HepG2 (cell line): Measurements from ENCODE around the gene GRAMD1A. TPM values are rescaled to one million over a fixed set of nuclear protein-coding genes. Genes with fewer than 3 reads are reported as not detected.
A peak's percentile ranks its signal among the peaks of the same experiment; 100 is the strongest.

Experiments
- ATAC-seq: fragments of 200-7000 bp; cut with Tn5 transposase; 3 replicates; pipeline ENCODE4 v1.9.1; 2020; ENCODE audit warnings: mild to moderate bottlenecking, moderate library complexity
- BruUV-seq: library from RNA; stranded (reverse); fragments of 400-500 nt; replicated peaks from 2 replicates; lab custom pipeline; 2021; lab: Mats Ljungman, UMichigan
- CTCF ChIA-PET: fragments of 300-600 bp; formaldehyde crosslinking; extraction: SDS; loops from one replicate; lab custom pipeline; 2021; ENCODE audit warnings: low total read pairs, inconsistent platforms, low intra/inter-chr PET ratio; lab: Yijun Ruan, JAX
- POLR2A ChIA-PET: fragments of 350-600 bp; sonication (Branson Sonifier 250); formaldehyde crosslinking; loops from one replicate; lab custom pipeline; 2020; ENCODE audit warnings: antibody characterized with exemption, inconsistent platforms; lab: Yijun Ruan, JAX
- DNase-seq: peaks from one replicate; pipeline ENCODE4 v3.0.0-alpha.2; 2015; ENCODE audit warnings: low spot score
- FAIRE-seq: peaks from 3 replicates; lab custom pipeline; 2011; peaks lifted over from hg19 to GRCh38; lab: Jason Lieb, UNC
- H2AFZ ChIP-seq: one replicate; pipeline ENCODE4 v1.6.1; 2011; ENCODE audit warnings: low read length, inconsistent platforms
- H3K27ac ChIP-seq: fragments of 300-600 bp; 3 replicates; pipeline ENCODE4 v1.8.0; 2011; ENCODE audit warnings: mixed run types, mild to moderate bottlenecking, mixed read lengths, low read length, inconsistent platforms; ENCODE audit not compliant: insufficient read depth; ENCODE audit errors: extremely low read length
- H3K27me3 ChIP-seq, 2 experiments: fragments of 200-600 bp in 1 of 2; 2 replicates in 1 of 2; 3 replicates in 1 of 2; pipeline versions ENCODE4 v1.6.0 to v1.8.0; 2011; ENCODE audit warnings: low read length in 2 of 2, mild to moderate bottlenecking in 2 of 2, moderate library complexity in 2 of 2, inconsistent platforms in 1 of 2; ENCODE audit not compliant: insufficient read depth in 2 of 2, control insufficient read depth in 1 of 2
- H3K36me3 ChIP-seq, 2 experiments: fragments of 200-600 bp in 1 of 2; replicated peaks in 1 of 2; 2 replicates in 1 of 2; 3 replicates in 1 of 2; pipeline versions ENCODE4 v1.5.1 to v1.8.0; 2011; ENCODE audit warnings: low read length in 2 of 2, inconsistent platforms in 1 of 2; ENCODE audit not compliant: insufficient read depth in 2 of 2, control insufficient read depth in 1 of 2
- H3K4me1 ChIP-seq: 2 replicates; pipeline ENCODE4 v1.5.1; 2012; ENCODE audit warnings: low read length, inconsistent platforms; ENCODE audit not compliant: insufficient read depth
- H3K4me2 ChIP-seq: 2 replicates; pipeline ENCODE4 v1.6.0; 2011; ENCODE audit warnings: low read depth, low read length, inconsistent platforms
- H3K4me3 ChIP-seq, 3 experiments: fragments of 200-600 bp in 1 of 3; sonication (generic), shearing (Covaris generic) in 1 of 3; replicated peaks in 1 of 3; 2 replicates each; pipeline ENCODE4 v1.5.1; 2011 to 2016; ENCODE audit warnings: low read length in 3 of 3, inconsistent platforms in 2 of 3, low read depth in 2 of 3, mild to moderate bottlenecking in 2 of 3, control low read depth in 1 of 3, mixed read lengths in 1 of 3; ENCODE audit not compliant: insufficient read depth in 1 of 3
- H3K79me2 ChIP-seq: one replicate; pipeline ENCODE4 v1.6.1; 2011; ENCODE audit warnings: low read length, inconsistent platforms; ENCODE audit not compliant: insufficient read depth
- H3K9ac ChIP-seq: 2 replicates; pipeline ENCODE4 v1.6.0; 2011; ENCODE audit warnings: mild to moderate bottlenecking, low read depth, low read length, inconsistent platforms; ENCODE audit not compliant: insufficient read depth
- H3K9me3 ChIP-seq: 2 replicates; pipeline ENCODE4 v1.5.1; 2012; ENCODE audit warnings: mild to moderate bottlenecking, low read length
- H4K20me1 ChIP-seq: 2 replicates; pipeline ENCODE4 v1.6.0; 2011; ENCODE audit warnings: inconsistent platforms, mild to moderate bottlenecking, low read length, moderate library complexity; ENCODE audit not compliant: insufficient read depth
- AGO1 ChIP-seq: fragments of 200-400 bp; formaldehyde crosslinking; IDR thresholded peaks from 2 replicates; pipeline ENCODE4 v1.6.1; 2017; ENCODE audit warnings: mild to moderate bottlenecking, low read depth, low read length, moderate library complexity; ENCODE audit not compliant: poor library complexity, severe bottlenecking
- CREB1 ChIP-seq, 2 experiments: fragments of 450-650 bp in 1 of 2; IDR thresholded peaks; 2 replicates each; pipeline ENCODE4 v1.6.1; 2016 to 2017; ENCODE audit warnings: control low read depth in 1 of 2, mild to moderate bottlenecking in 1 of 2, missing compliant biosample characterization in 1 of 2, missing genetic modification characterization in 1 of 2
- GZF1 ChIP-seq: sonication (generic); formaldehyde crosslinking; IDR thresholded peaks from 2 replicates; pipeline ENCODE4 v1.5.1; 2020; ENCODE audit warnings: mild to moderate bottlenecking, missing genetic modification reagents
- HNRNPL ChIP-seq: fragments of 200-400 bp; formaldehyde crosslinking; IDR thresholded peaks from 2 replicates; pipeline ENCODE4 v1.6.1; 2017; ENCODE audit warnings: mild to moderate bottlenecking, low read depth, low read length
- POLR2A ChIP-seq, 2 experiments: IDR thresholded peaks; 2 replicates each; pipeline ENCODE4 v1.6.1; 2011; ENCODE audit warnings: low read depth in 2 of 2, low read length in 2 of 2, mild to moderate bottlenecking in 1 of 2, moderate library complexity in 1 of 2; ENCODE audit not compliant: insufficient read depth in 1 of 2
- POLR2G ChIP-seq: fragments of 200-400 bp; formaldehyde crosslinking; IDR thresholded peaks from 2 replicates; pipeline ENCODE4 v1.6.1; 2018; ENCODE audit warnings: mild to moderate bottlenecking, low read depth, low read length, moderate library complexity
- RBFOX2 ChIP-seq: fragments of 200-400 bp; formaldehyde crosslinking; IDR thresholded peaks from 2 replicates; pipeline ENCODE4 v1.6.1; 2017; ENCODE audit warnings: low read depth, mild to moderate bottlenecking, low read length
- TGIF2 ChIP-seq: IDR thresholded peaks from 2 replicates; pipeline ENCODE4 v1.6.1; 2016; ENCODE audit warnings: control low read depth, missing compliant biosample characterization
- TIGD3 ChIP-seq: sonication (generic); formaldehyde crosslinking; IDR thresholded peaks from 2 replicates; pipeline ENCODE4 v1.5.1; 2020; ENCODE audit warnings: mild to moderate bottlenecking, missing genetic modification reagents, borderline replicate concordance
- TRIM24 ChIP-seq: sonication (generic); formaldehyde crosslinking; IDR thresholded peaks from 2 replicates; pipeline ENCODE4 v1.8.0; 2022; ENCODE audit warnings: mild to moderate bottlenecking, missing genetic modification reagents
- ZNF329 ChIP-seq: sonication (generic); formaldehyde crosslinking; IDR thresholded peaks from 2 replicates; pipeline ENCODE4 v1.9.0; 2021; ENCODE audit warnings: low read depth, mild to moderate bottlenecking, missing genetic modification reagents
- ZNF616 ChIP-seq: sonication (generic); formaldehyde crosslinking; IDR thresholded peaks from 2 replicates; pipeline ENCODE4 v1.5.0; 2020; ENCODE audit warnings: low read depth, mild to moderate bottlenecking, missing genetic modification reagents
- ZNF740 ChIP-seq: sonication (generic); formaldehyde crosslinking; IDR thresholded peaks from 2 replicates; pipeline ENCODE4 v1.4.0; 2020; ENCODE audit warnings: missing genetic modification reagents
- WGBS: methylation state at CpG from one replicate; pipeline ENCODE4 v1.1.6; 2017; ENCODE audit warnings: low lambda C conversion rate; 5-methylcytosine and 5-hydroxymethylcytosine counted together
- in situ Hi-C: cut with HindIII; loops from 2 replicates; pipeline ENCODE4 v1.10.0; 2017; ENCODE audit warnings: low pct_unique_long_range_greater_than_20kb; ENCODE audit not compliant: extremely low pct_ligation_motif_present
- intact Hi-C: fragments of 100-400 bp; cut with micrococcal nuclease; formaldehyde crosslinking; loops from one replicate; pipeline ENCODE4 v1.10.0; 2022; ENCODE audit not compliant: unreplicated experiment
- polyA plus RNA-seq, 8 experiments: library from polyadenylated mRNA; depleted of rRNA in 3 of 8; stranded (reverse) in 7 of 8; unstranded in 1 of 8; fragments of >200 nt; fragmentation: Illumina TruSeq in 4 of 8; extraction: Trizol in 4 of 8; gene quantifications; 2 replicates each; pipeline versions ENCODE4 v1.2.1 to v1.2.3, GENCODE V29; 2011 to 2016; ENCODE audit warnings: low read depth in 4 of 8, missing spikeins in 1 of 8, mixed read lengths in 1 of 8; ENCODE audit not compliant: insufficient read depth in 1 of 8
- total RNA-seq, 5 experiments: library from RNA; depleted of rRNA; stranded (reverse); fragments of >200 nt; fragmentation: Illumina TruSeq; extraction: Trizol; gene quantifications; 2 replicates each; pipeline ENCODE4 v1.2.3, GENCODE V29; 2016; ENCODE audit warnings: low read depth in 1 of 5

The GRAMD1A gene
- total and polyA plus RNA-seq, 2 of the 13 experiments (the other 11 are each of a cell fraction or from before 2014, with no cell fraction given), result 14.7 to 181 TPM

- FAIRE-seq, result no peak
- Histone ChIP-seq H3K9me3 (no peaks in the 10 kb centered on the region), H3K4me3 (no peak overlapping the region), H3K4me1 (peaks cover 50% of the 10 kb centered on the region), H3K27me3 (no peaks in the 10 kb centered on the region), H2AFZ (no peak overlapping the region), H3K79me2 (peaks cover 57% of the 10 kb centered on the region), H3K9ac (no peak overlapping the region), H3K4me2 (no peak overlapping the region), H4K20me1 (peaks cover 67% of the 10 kb centered on the region), H3K27ac (no peak overlapping the region), H3K36me3 (peaks cover 18 to 35% of the 10 kb centered on the region in 2 experiments)
- intact Hi-C loops (no loop called here), in situ Hi-C loops (no loop called here)
- DNase-seq, result no peak
- ATAC-seq, result no peak
- TF ChIP-seq RBFOX2 (peak; percentile 44; the same call in 1 of the 2 replicates), HNRNPL (0 out of 2 replicates have a peak, but pooled peaks have one; percentile 8), AGO1 (no peak), POLR2G (no peak), ZNF329 (CRISPR knock-in tag) (no peak)
- WGBS, result 93% methylated on average over 3 of the region's 5 CpGs
- BruUV-seq, result no TSS peak
- ChIA-PET POLR2A (interaction anchor here (0.6 kb wide), 1 partner anchor 217 kb away, joined by 5 read pairs; no protein-coding TSS in a partner anchor), CTCF (no interaction called here)
Observed at GRCh38 chr19:35046461-35046860, 46.3 kb downstream of the GRAMD1A start.

DNA sequence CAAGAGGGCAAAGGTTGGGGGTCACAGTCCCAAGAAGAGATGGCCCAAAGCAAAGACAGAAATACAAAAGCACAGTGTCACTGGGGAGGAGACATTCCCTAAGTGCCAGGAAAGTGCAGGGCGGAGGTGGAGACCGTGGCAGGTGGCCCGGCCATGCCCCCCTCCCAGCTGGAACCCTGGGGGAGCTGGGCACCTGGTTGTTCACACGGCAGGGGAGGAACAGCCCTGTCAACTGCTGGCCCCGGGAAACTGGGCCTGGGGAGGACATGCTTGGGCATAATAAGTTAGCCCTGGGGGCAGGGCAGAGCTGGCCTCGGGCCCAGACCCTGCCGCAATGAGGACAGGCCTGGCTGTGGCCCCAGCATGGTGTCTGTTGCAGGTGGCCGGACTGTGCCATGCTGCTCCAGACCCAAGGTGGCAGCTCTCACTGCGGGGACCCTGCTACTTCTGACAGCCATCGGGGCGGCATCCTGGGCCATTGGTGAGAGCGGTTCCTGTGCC lies 48.8 kb downstream of the GRAMD1A start:
- ChIA-PET POLR2A (no interaction called here), CTCF (no interaction called here)
- Histone ChIP-seq H3K36me3 (peaks cover 23 to 47% of the 10 kb centered on the region in 2 experiments), H3K4me3 (no peak overlapping the region), H3K9me3 (no peaks in the 10 kb centered on the region), H4K20me1 (peaks cover 61% of the 10 kb centered on the region), H3K27me3 (no peaks in the 10 kb centered on the region), H3K27ac (no peak overlapping the region), H3K4me1 (peaks cover 34% of the 10 kb centered on the region), H3K4me2 (no peak overlapping the region), H2AFZ (no peak overlapping the region), H3K79me2 (peaks cover 34% of the 10 kb centered on the region), H3K9ac (no peak overlapping the region)
- no peak; the same call in 2 of the 3 replicates for ATAC-seq
- BruUV-seq, result no TSS peak
- in situ Hi-C loops (no loop called here), intact Hi-C loops (no loop called here)
- no peak for FAIRE-seq
- WGBS, result 100% methylated on average over 3 of the region's 12 CpGs
- no peak for DNase-seq
- TF ChIP-seq TRIM24, result no peak
- no peak for TF ChIP-seq ZNF740 (CRISPR knock-in tag)
- TF ChIP-seq ZNF616, result no peak
- peak in 1 of 2 experiments; percentile 40; a peak in 1 of 4 replicates for TF ChIP-seq POLR2A (IDR thresholded peaks at IDR 0.05; ENCODE audit: insufficient read depth in 1 of 2, low read depth in 2 of 2, low read length in 2 of 2)
- TF ChIP-seq CREB1 (IDR thresholded peaks at IDR 0.05), result no peak
- no peak for TF ChIP-seq CREB1 (CRISPR knock-in tag; IDR thresholded peaks at IDR 0.05)
- no peak for TF ChIP-seq GZF1
- TF ChIP-seq TIGD3 (CRISPR knock-in tag), result no peak
- no peak for TF ChIP-seq TGIF2 (CRISPR knock-in tag)
